NT2/D1 (cell line): ENCODE measurements around the gene SLC40A1.

Source experiments
- DNase-seq: peaks from one replicate; pipeline ENCODE4 v3.0.0-alpha.2; 2011; ENCODE audit warnings: low read depth, low spot score
- H3K27me3 ChIP-seq: 2 replicates; pipeline ENCODE4 v1.6.0; 2011; ENCODE audit warnings: mild to moderate bottlenecking; ENCODE audit not compliant: insufficient read length, insufficient read depth
- H3K36me3 ChIP-seq: 2 replicates; pipeline ENCODE4 v1.6.1; 2011; ENCODE audit warnings: mild to moderate bottlenecking, low read length, mixed read lengths; ENCODE audit not compliant: insufficient read depth, insufficient read length
- H3K4me1 ChIP-seq: 2 replicates; pipeline ENCODE4 v1.5.1; 2011; ENCODE audit not compliant: insufficient read depth, insufficient read length
- H3K4me3 ChIP-seq: 2 replicates; pipeline ENCODE4 v1.5.1; 2011; ENCODE audit warnings: low read depth; ENCODE audit not compliant: insufficient read length
- H3K9ac ChIP-seq: 2 replicates; pipeline ENCODE4 v1.6.0; 2011; ENCODE audit warnings: low read depth; ENCODE audit not compliant: insufficient read length
- H3K9me3 ChIP-seq: 2 replicates; pipeline ENCODE4 v1.5.1; 2011; ENCODE audit warnings: mild to moderate bottlenecking, low read length; ENCODE audit not compliant: insufficient read depth
- SUZ12 ChIP-seq: IDR thresholded peaks from 2 replicates; pipeline ENCODE4 v1.6.1; 2011; ENCODE audit not compliant: insufficient read length, insufficient read depth; ENCODE audit errors: extremely low read depth
- YY1 ChIP-seq: IDR thresholded peaks from 2 replicates; pipeline ENCODE4 v1.6.1; 2011; ENCODE audit not compliant: insufficient read length, insufficient read depth
- ZNF274 ChIP-seq: IDR thresholded peaks from 2 replicates; pipeline ENCODE4 v1.6.1; 2011; ENCODE audit warnings: mild to moderate bottlenecking, low read depth, low read length

Gene SLC40A1

GRCh38 chr2:189559579-189560272 is 20.9 kb downstream of the SLC40A1 start:
- TF ChIP-seq ZNF274 (no peak), YY1 (no peak)
- no peak for DNase-seq
- H3K9ac ChIP-seq = no peak overlapping the region
- no peaks in the 10 kb centered on the region for H3K4me1 ChIP-seq
- H3K9me3 ChIP-seq = no peaks in the 10 kb centered on the region
- peaks cover 4% of the 10 kb centered on the region for H3K36me3 ChIP-seq
- H3K4me3 ChIP-seq = no peak overlapping the region
- no peaks in the 10 kb centered on the region for H3K27me3 ChIP-seq

- Histone ChIP-seq H3K4me3 (no peak overlapping the region), H3K27me3 (no peaks in the 10 kb centered on the region), H3K9me3 (no peaks in the 10 kb centered on the region), H3K4me1 (no peaks in the 10 kb centered on the region), H3K36me3 (peaks cover under 1% of the 10 kb centered on the region), H3K9ac (no peak overlapping the region)
- no peak for DNase-seq
- TF ChIP-seq YY1 = no peak
Measured at GRCh38 chr2:189558516-189559272, 21.9 kb downstream of the SLC40A1 start.

- Histone ChIP-seq H3K9ac (no peak overlapping the region), H3K4me3 (no peak overlapping the region), H3K9me3 (no peaks in the 10 kb centered on the region), H3K36me3 (no peaks in the 10 kb centered on the region), H3K27me3 (no peaks in the 10 kb centered on the region), H3K4me1 (no peaks in the 10 kb centered on the region)
- TF ChIP-seq YY1 (no peak), SUZ12 (no peak), ZNF274 (no peak)
- DNase-seq = no peak
Measured at GRCh38 chr2:189557373-189557772, 23.2 kb downstream of the SLC40A1 start.

- DNase-seq = no peak
- H3K27me3 ChIP-seq = no peaks in the 10 kb centered on the region
- no peak for TF ChIP-seq ZNF274
- TF ChIP-seq YY1 = no peak
- no peak for TF ChIP-seq SUZ12
- no peaks in the 10 kb centered on the region for H3K36me3 ChIP-seq
- H3K9me3 ChIP-seq = no peaks in the 10 kb centered on the region
- no peaks in the 10 kb centered on the region for H3K4me1 ChIP-seq
- H3K9ac ChIP-seq = no peak overlapping the region
- no peak overlapping the region for H3K4me3 ChIP-seq
Measured at GRCh38 chr2:189556526-189556925, 24.1 kb downstream of the SLC40A1 start.

GRCh38 chr2:189555232-189555631 is 25.4 kb downstream of the SLC40A1 start:
- Histone ChIP-seq H3K9me3 (no peaks in the 10 kb centered on the region), H3K4me1 (no peaks in the 10 kb centered on the region), H3K27me3 (no peaks in the 10 kb centered on the region), H3K36me3 (no peaks in the 10 kb centered on the region), H3K9ac (no peak overlapping the region), H3K4me3 (no peak overlapping the region)
- TF ChIP-seq SUZ12 (no peak), YY1 (no peak), ZNF274 (no peak)
- DNase-seq = no peak

- TF ChIP-seq YY1 (no peak), SUZ12 (no peak), ZNF274 (no peak)
- H3K4me3 ChIP-seq = no peak overlapping the region
- H3K27me3 ChIP-seq = no peaks in the 10 kb centered on the region
- DNase-seq = no peak
- H3K36me3 ChIP-seq = no peaks in the 10 kb centered on the region
- no peak overlapping the region for H3K9ac ChIP-seq
- H3K9me3 ChIP-seq = no peaks in the 10 kb centered on the region
- no peaks in the 10 kb centered on the region for H3K4me1 ChIP-seq
Measured at GRCh38 chr2:189553504-189554088, 27.0 kb downstream of the SLC40A1 start.

- TF ChIP-seq YY1 = no peak
- no peak for TF ChIP-seq ZNF274
- no peak for TF ChIP-seq SUZ12
- H3K4me1 ChIP-seq = no peaks in the 10 kb centered on the region
- H3K36me3 ChIP-seq = no peaks in the 10 kb centered on the region
- H3K9me3 ChIP-seq = no peaks in the 10 kb centered on the region
- H3K4me3 ChIP-seq = no peak overlapping the region
- H3K9ac ChIP-seq = no peak overlapping the region
- no peak for DNase-seq
- H3K27me3 ChIP-seq = no peaks in the 10 kb centered on the region
Measured at GRCh38 chr2:189552991-189553404, 27.6 kb downstream of the SLC40A1 start.
